A549 (cell line): ENCODE data around the gene RBM39. TPM values are rescaled to one million over a fixed set of nuclear protein-coding genes. Genes with fewer than 3 reads are reported as not detected.
A peak's percentile ranks its signal among the peaks of the same experiment; 100 is the strongest.

Source experiments
- ATAC-seq, 2 experiments: fragments of 200-7000 bp in 1 of 2; fragments of >200 bp in 1 of 2; cut with Nextera tagmentation in 1 of 2; cut with Tn5 transposase in 1 of 2; 3 replicates each; pipeline versions ENCODE4 v1.8.0 to v1.9.1; 2018 to 2020; ENCODE audit warnings: mild to moderate bottlenecking in 1 of 2, moderate library complexity in 1 of 2
- CTCF ChIA-PET: fragments of 300-600 bp; sonication (Branson Sonifier 250); formaldehyde crosslinking; extraction: SDS; loops from one replicate; lab custom pipeline; 2021; ENCODE audit warnings: antibody characterized with exemption, inconsistent platforms; lab: Yijun Ruan, JAX
- POLR2A ChIA-PET: fragments of 350-600 bp; formaldehyde crosslinking; extraction: SDS; loops from one replicate; lab custom pipeline; 2021; ENCODE audit warnings: antibody characterized with exemption, inconsistent platforms; lab: Yijun Ruan, JAX
- DNase-seq, 2 experiments: peaks; one replicate each; pipeline versions ENCODE4 v3.0.0 to v3.0.0-alpha.2; 2011 to 2016; ENCODE audit warnings: low read depth in 1 of 2, low spot score in 1 of 2
- FAIRE-seq: peaks from 2 replicates; lab custom pipeline; 2011; peaks lifted over from hg19 to GRCh38; lab: Jason Lieb, UNC
- H3K27ac ChIP-seq, 2 experiments: fragments of >200 bp; sonication (Bioruptor Twin); formaldehyde crosslinking; 3 replicates each; pipeline ENCODE4 v1.5.1; 2016 to 2017
- H3K4me1 ChIP-seq: fragments of >200 bp; sonication (Bioruptor Twin); formaldehyde crosslinking; 3 replicates; pipeline ENCODE4 v1.6.1; 2016
- H3K4me2 ChIP-seq: fragments of >200 bp; sonication (Bioruptor Twin); formaldehyde crosslinking; 3 replicates; pipeline ENCODE4 v1.6.1; 2016
- H3K4me3 ChIP-seq: fragments of >200 bp; sonication (Bioruptor Twin); formaldehyde crosslinking; 3 replicates; pipeline ENCODE4 v1.5.1; 2016
- H3K9me3 ChIP-seq: fragments of >200 bp; sonication (Bioruptor Twin); formaldehyde crosslinking; 3 replicates; pipeline ENCODE4 v1.6.1; 2016
- CBX8 ChIP-seq: fragments of 200-600 bp; sonication (generic); IDR thresholded peaks from 2 replicates; pipeline ENCODE4 v1.6.1; 2016
- CEBPB ChIP-seq, 2 experiments: fragments of >200 bp in 1 of 2; sonication (Bioruptor Twin) in 1 of 2; formaldehyde crosslinking in 1 of 2; IDR thresholded peaks; 2 replicates each; pipeline ENCODE4 v1.6.1; 2012 to 2016
- CTCF ChIP-seq: fragments of >200 bp; sonication (Bioruptor Twin); formaldehyde crosslinking; IDR thresholded peaks from 3 replicates; pipeline ENCODE4 v1.5.1; 2016
- E2F6 ChIP-seq: IDR thresholded peaks from 2 replicates; pipeline ENCODE4 v1.6.1; 2012; ENCODE audit warnings: low read depth, borderline replicate concordance
- ELK1 ChIP-seq: fragments of 150-350 bp; IDR thresholded peaks from 2 replicates; pipeline ENCODE4 v1.6.1; 2014; ENCODE audit warnings: low read depth, mild to moderate bottlenecking, low read length
- FOSB ChIP-seq: fragments of 250-450 bp; sonication (Bioruptor Pico); IDR thresholded peaks from 2 replicates; pipeline ENCODE4 v1.5.0; 2020; ENCODE audit warnings: mild to moderate bottlenecking, moderate library complexity
- FOSL2 ChIP-seq, 2 experiments: fragments of 450-650 bp in 1 of 2; fragments of >200 bp in 1 of 2; sonication (Bioruptor Twin) in 1 of 2; formaldehyde crosslinking; IDR thresholded peaks; 2 replicates each; pipeline versions ENCODE4 v1.5.0 to v1.6.1; 2016 to 2020; ENCODE audit warnings: mild to moderate bottlenecking in 1 of 2, moderate library complexity in 1 of 2
- HDAC2 ChIP-seq: fragments of 200-600 bp; sonication (generic); IDR thresholded peaks from 2 replicates; pipeline ENCODE4 v1.6.1; 2016
- JUN ChIP-seq, 2 experiments: fragments of >200 bp; sonication (Bioruptor Twin); formaldehyde crosslinking; IDR thresholded peaks; 2 replicates in 1 of 2; 3 replicates in 1 of 2; pipeline ENCODE4 v1.6.1; 2016 to 2017
- KDM1A ChIP-seq: fragments of 200-600 bp; sonication (generic); IDR thresholded peaks from 2 replicates; pipeline ENCODE4 v1.6.1; 2016; ENCODE audit warnings: low read depth, mild to moderate bottlenecking
- KDM5A ChIP-seq: fragments of 200-600 bp; sonication (generic); IDR thresholded peaks from 2 replicates; pipeline ENCODE4 v1.6.1; 2016; ENCODE audit warnings: antibody characterized with exemption, mild to moderate bottlenecking
- MAZ ChIP-seq: fragments of 150-350 bp; IDR thresholded peaks from 2 replicates; pipeline ENCODE4 v1.6.1; 2014; ENCODE audit warnings: antibody characterized with exemption, low read depth, low read length, borderline replicate concordance
- POLR2A ChIP-seq: IDR thresholded peaks from 2 replicates; pipeline ENCODE4 v1.6.1; 2012; ENCODE audit warnings: mild to moderate bottlenecking, low read length
- RAD21 ChIP-seq, 2 experiments: fragments of >200 bp in 1 of 2; sonication (Bioruptor Twin) in 1 of 2; formaldehyde crosslinking in 1 of 2; IDR thresholded peaks in 1 of 2; conservative IDR thresholded peaks in 1 of 2; 2 replicates in 1 of 2; 3 replicates in 1 of 2; pipeline ENCODE4 v1.6.1; 2012 to 2018; ENCODE audit warnings: inconsistent platforms in 1 of 2
- RARB ChIP-seq: fragments of 250-450 bp; sonication (Bioruptor Pico); IDR thresholded peaks from 2 replicates; pipeline ENCODE4 v1.8.0; 2021; ENCODE audit warnings: mild to moderate bottlenecking, moderate library complexity
- RCOR1 ChIP-seq: fragments of 150-350 bp; IDR thresholded peaks from 2 replicates; pipeline ENCODE4 v1.6.1; 2014; ENCODE audit warnings: antibody characterized with exemption, low read length, low read depth
- RFX5 ChIP-seq: fragments of 450-650 bp; IDR thresholded peaks from 2 replicates; pipeline ENCODE4 v1.7.1; 2014; ENCODE audit warnings: antibody characterized with exemption, mild to moderate bottlenecking, moderate library complexity
- SMC3 ChIP-seq: fragments of >200 bp; sonication (Bioruptor Twin); formaldehyde crosslinking; IDR thresholded peaks from 3 replicates; pipeline ENCODE4 v1.6.1; 2018; ENCODE audit warnings: inconsistent platforms
- WGBS: methylation state at CpG from one replicate; pipeline ENCODE4 v1.1.6; 2017; ENCODE audit errors: missing lambda C conversion rate; 5-methylcytosine and 5-hydroxymethylcytosine counted together
- polyA plus RNA-seq, 4 experiments: library from polyadenylated mRNA; depleted of rRNA in 3 of 4; stranded (reverse); fragments of >200 nt; fragmentation: RNase III in 1 of 4; extraction: RNeasy Plus Mini Kit Qiagen cat#74134 plus additional on column Dnase treatment in 1 of 4; gene quantifications; 2 replicates in 3 of 4; 3 replicates in 1 of 4; pipeline ENCODE4 v1.2.3, GENCODE V29; 2011 to 2017

Gene RBM39
- polyA plus RNA-seq, 2 of the 4 experiments (the other 2 are of a cell fraction) = 127 to 212 TPM

- H3K27ac ChIP-seq = no peak overlapping the region
- TF ChIP-seq JUN (IDR thresholded peaks at IDR 0.05) = no peak
- no peak for TF ChIP-seq CEBPB (IDR thresholded peaks at IDR 0.05)
- TF ChIP-seq RAD21 (conservative IDR thresholded peaks at IDR 0.05 in 1 of 2, IDR thresholded peaks at IDR 0.05 in 1 of 2) = no peak
- no peak for TF ChIP-seq FOSB (CRISPR knock-in tag)
- TF ChIP-seq POLR2A = no peak
- no peak for TF ChIP-seq MAZ
- no peak for TF ChIP-seq RFX5
- no peak for TF ChIP-seq E2F6
- no peak for TF ChIP-seq HDAC2
- TF ChIP-seq FOSL2 (IDR thresholded peaks at IDR 0.05) = no peak
- no peak for TF ChIP-seq FOSL2 (CRISPR knock-in tag; IDR thresholded peaks at IDR 0.05)
- no peak for TF ChIP-seq SMC3
- TF ChIP-seq, all 56 proteins: peak for 0
- ChIA-PET POLR2A (no interaction called here), CTCF (interaction anchor here (1.5 kb wide), 1 partner anchor 12 kb away, joined by 4 read pairs; no protein-coding TSS in a partner anchor)
- 100% methylated on average over 1 of the region's 1 CpG for WGBS
- no peaks in the 10 kb centered on the region for H3K9me3 ChIP-seq
- no peak overlapping the region for H3K4me3 ChIP-seq
- no peak for FAIRE-seq
- ATAC-seq = no peak
- H3K4me2 ChIP-seq = no peak overlapping the region
- peaks cover 27% of the 10 kb centered on the region for H3K4me1 ChIP-seq
- DNase-seq = no peak
These were observed 32.3 kb upstream of the RBM39 start for GRCh38 chr20:35774391-35774790.

- H3K4me3 ChIP-seq = peak overlapping the region; percentile 68
- TF ChIP-seq CBX8 (no peak), CTCF (no peak), KDM5A (no peak), ELK1 (no peak), KDM1A (no peak), RCOR1 (no peak)
- peak overlapping the region; percentile 85 for H3K4me2 ChIP-seq
- ChIA-PET POLR2A (interaction anchor here (0.7 to 5.5 kb wide), 2 partner anchors 20 to 31 kb away, joined by 4 to 97 read pairs; partner anchors contain the start of gene RBM39), CTCF (interaction anchor here (1.7 to 2.7 kb wide), 2 partner anchors 31 to 111 kb away, joined by 8 to 12 read pairs; partner anchors contain the start of gene RBM39)
- no peak for ATAC-seq
- peaks cover 38% of the 10 kb centered on the region for H3K4me1 ChIP-seq
- no peak for FAIRE-seq
- DNase-seq = peak in 1 of 2 experiments; percentile 12
- H3K9me3 ChIP-seq = no peaks in the 10 kb centered on the region
- H3K27ac ChIP-seq = peak overlapping the region; percentile 92; a peak in 5 of 6 replicates
- WGBS = 53% methylated on average over 8 of the region's 8 CpGs
These were observed 31.2 kb upstream of the RBM39 start for GRCh38 chr20:35773154-35773751.

- no peaks in the 10 kb centered on the region for H3K9me3 ChIP-seq
- peak overlapping the region; percentile 68 for H3K4me3 ChIP-seq
- no peak for TF ChIP-seq CBX8
- 0 out of 2 replicates have a peak, but pooled peaks have one; percentile 11 for TF ChIP-seq RARB (CRISPR knock-in tag)
- TF ChIP-seq, all 56 proteins: peak for 1
- peaks cover 42% of the 10 kb centered on the region for H3K4me1 ChIP-seq
- no peak for DNase-seq
- H3K4me2 ChIP-seq = peak overlapping the region; percentile 85
- ChIA-PET POLR2A (interaction anchor here (0.6 to 5.5 kb wide), 7 partner anchors 20 to 317 kb away, joined by 3 to 97 read pairs (median 6); partner anchors contain the start of genes CEP250, RBM39 and SCAND1), CTCF (interaction anchor here (1.1 to 2.7 kb wide), 3 partner anchors 9 to 111 kb away, joined by 4 to 12 read pairs (median 8); partner anchors contain the start of gene RBM39)
- no peak for ATAC-seq
- H3K27ac ChIP-seq = peak overlapping the region; percentile 92
- no peak for FAIRE-seq
- 14% methylated on average over 8 of the region's 8 CpGs for WGBS
These were observed 30.6 kb upstream of the RBM39 start for GRCh38 chr20:35772563-35773058.
